NCI-H1417 treated with DMSO at 0.1 percent for 48 hours (cell line): Measurements from ENCODE around the gene PLEKHG4B.
"Not testable (repeated sequence)": the region's sequence is repeated elsewhere in the genome, so short reads cannot be mapped to it uniquely, and the experiment has no call there.

ENCODE experiments used
- DNase-seq: peaks from one replicate; lab custom pipeline; 2025; lab: John Stamatoyannopoulos, UW

PLEKHG4B gene

DNA sequence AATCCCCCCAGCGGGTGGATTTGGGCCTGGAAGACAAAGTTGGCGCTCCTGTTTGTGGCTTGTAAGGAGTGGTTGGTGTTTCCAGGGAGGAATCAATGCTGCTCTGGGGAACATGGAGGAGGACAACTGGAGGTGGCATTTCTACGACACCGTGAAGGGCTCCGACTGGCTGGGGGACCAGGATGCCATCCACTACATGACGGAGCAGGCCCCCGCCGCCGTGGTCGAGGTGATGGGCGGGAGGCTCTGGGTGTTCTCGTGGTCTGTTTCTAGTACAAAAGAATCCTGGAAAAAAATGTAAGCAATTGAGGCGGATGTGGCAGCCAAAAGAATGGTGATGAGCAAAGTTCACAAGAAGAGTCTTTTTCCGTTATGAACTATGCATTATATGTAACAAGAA lies 133.4 kb downstream of the PLEKHG4B start:
- no peak for DNase-seq

DNA sequence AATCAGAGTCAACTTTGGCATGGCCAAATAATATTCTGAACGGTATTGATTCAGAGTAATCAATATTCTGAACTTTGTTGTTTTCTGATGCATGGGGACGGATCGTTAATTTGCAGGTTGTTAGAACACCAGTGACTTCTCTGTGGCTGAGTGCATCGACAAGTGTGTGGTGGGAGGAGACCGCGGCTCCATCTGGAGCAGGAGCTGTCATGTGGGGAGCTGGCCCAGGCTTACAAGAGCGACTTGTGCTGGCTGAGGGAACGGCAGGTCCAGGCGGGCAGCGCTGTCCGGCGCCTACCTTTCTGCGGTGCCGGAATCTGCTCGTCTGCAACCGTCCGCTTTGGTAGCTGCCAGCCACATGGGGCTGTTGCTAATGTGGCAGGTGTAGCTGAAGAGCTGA lies 135.4 kb downstream of the PLEKHG4B start:
- not testable (repeated sequence) for DNase-seq

DNA sequence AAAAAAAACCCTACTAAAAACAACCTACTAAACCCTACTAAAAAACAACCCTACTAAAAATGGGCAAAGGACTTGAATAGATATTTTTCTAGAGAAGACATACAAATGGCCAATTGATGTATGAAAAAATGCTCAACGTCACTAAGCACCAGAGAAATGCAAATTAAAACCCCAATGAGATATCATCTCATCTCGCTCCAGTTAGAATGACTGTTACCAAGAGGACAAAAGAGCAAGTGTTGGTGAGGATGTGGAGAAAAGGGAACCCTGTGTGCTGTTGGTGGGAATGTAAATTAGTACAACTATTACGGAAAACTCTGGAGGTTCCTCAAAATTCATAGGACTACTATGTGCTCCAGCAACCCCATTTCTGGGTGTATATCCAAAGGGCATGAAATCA lies 136.9 kb downstream of the PLEKHG4B start:
- DNase-seq: no peak

DNA sequence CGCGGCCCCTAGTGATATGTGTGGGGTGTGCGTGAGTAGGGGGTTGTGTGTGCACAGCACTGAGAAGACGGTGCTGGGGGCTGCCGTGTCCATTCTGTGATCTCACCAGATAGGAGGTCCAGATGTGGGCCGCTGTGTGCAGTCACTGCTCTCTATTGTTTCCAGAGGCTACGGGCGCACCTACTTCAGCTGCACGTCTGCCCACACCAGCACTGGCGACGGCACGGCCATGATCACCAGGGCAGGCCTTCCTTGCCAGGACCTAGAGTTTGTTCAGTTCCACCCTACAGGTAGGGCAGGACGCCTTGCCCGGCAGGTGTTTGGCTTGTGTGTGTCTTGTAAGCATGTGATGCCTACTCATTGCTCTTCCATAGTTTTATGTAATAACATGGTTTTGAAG lies 138.7 kb downstream of the PLEKHG4B start:
- DNase-seq: no peak

DNA sequence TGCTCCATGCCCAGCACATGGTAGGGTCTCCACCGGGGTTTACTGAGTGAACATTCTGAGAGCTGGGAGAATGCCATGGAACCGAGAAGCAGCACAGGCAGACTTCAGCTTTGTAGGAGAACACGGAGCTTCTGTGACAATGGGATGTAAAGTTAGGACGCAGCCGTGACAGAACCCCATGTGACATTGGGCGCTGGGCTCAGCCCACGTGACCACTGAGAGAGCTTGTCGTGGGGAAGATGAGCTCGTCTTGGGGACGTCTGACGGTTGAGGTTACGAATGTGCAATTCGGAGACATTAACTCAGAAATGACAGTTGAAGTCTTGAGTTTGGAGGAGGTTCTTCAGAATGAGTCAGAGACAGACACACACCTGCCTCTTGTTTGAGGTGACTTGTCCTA lies 139.7 kb downstream of the PLEKHG4B start:
- DNase-seq: no peak

DNA sequence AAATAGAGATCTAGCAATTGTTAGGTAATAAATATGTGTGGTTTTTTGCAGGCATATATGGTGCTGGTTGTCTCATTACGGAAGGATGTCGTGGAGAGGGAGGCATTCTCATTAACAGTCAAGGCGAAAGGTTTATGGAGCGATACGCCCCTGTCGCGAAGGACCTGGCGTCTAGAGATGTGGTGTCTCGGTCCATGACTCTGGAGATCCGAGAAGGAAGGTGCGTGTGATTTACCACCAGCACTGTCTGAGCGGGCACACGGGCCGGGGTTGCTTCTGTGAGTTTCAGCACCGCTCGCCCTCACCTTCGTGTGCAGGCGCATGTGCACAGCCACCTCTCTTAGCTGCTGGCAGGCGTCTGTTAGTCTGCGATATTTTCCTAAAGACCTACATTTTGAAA lies 141.5 kb downstream of the PLEKHG4B start:
- DNase-seq: not testable (repeated sequence)

DNA sequence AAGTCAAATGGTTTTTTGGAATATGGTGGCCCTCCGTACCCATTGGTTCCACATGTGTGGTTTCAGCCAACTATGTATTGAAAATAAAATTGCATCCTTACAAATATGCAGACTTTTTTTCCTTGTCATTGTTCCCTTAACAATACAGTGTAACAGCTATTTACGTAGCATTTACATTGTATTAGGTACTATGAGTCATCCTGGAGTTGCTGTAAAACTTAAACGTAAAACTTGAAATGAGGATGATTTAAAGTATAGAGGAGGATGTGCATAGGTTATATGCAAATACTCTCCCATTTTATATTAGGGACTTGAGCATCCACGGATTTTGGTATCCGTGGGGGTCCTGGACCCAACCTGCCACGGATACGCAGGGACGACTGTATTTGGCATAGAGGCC lies 142.5 kb downstream of the PLEKHG4B start:
- no peak for DNase-seq

DNA sequence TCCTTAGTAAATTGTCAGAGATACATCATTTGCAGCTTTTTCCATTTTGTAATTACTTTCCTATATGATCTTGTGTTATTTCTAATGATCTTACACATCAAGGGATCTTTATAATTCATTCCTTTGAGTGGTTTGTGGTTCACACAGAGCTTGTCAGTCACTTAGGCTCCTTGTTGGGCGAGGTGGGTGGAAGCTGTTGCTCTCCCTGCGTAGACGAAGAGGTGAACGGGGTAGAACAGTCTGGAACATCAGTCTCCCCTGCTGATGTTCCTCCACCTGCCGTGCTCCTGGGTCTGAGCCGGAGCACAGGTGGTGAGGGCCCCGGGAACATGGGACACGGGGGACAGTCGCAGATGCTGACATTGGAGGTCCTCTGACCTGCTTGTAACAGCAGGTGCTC lies 143.6 kb downstream of the PLEKHG4B start:
- DNase-seq: not testable (repeated sequence)

DNA sequence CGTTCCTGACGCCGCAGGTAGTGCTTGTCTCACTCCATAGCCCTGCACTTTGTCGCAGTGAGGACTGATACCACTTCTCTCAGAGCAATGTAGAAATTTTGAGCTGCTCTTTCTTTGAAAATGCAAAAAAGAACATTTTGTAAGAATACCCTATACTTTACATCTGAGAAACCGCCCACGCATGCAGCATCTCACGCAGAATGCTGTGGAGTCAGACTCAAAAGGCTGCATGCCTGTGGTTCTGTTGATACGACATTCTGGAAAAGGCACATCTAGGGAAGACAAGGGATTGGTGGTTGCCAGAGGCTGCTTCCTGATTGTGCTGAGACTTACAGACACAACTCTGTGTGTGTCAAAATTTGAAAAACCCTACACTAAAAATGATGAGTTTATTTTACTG lies 146.0 kb downstream of the PLEKHG4B start:
- DNase-seq: not testable (repeated sequence)
